IMR-90 (cell line): Measurements from ENCODE around the gene KAZN. TPM values are rescaled to one million over a fixed set of nuclear protein-coding genes. Genes with fewer than 3 reads are reported as not detected.

Source experiments
- ATAC-seq: fragments of 200-7000 bp; cut with Tn5 transposase; 2 replicates; pipeline ENCODE4 v1.9.1; 2020; ENCODE audit warnings: low read depth, mild to moderate bottlenecking, moderate library complexity
- BruUV-seq: library from RNA; stranded (reverse); fragments of 400-500 nt; replicated peaks from 2 replicates; lab custom pipeline; 2021; lab: Mats Ljungman, UMichigan
- CTCF ChIA-PET: fragments of 300-600 bp; formaldehyde crosslinking; extraction: SDS; loops from one replicate; lab custom pipeline; 2021; ENCODE audit warnings: antibody characterized with exemption; lab: Yijun Ruan, JAX
- POLR2A ChIA-PET: fragments of 300-600 bp; sonication (Branson Sonifier 250); formaldehyde crosslinking; loops from one replicate; lab custom pipeline; 2022; ENCODE audit warnings: antibody characterized with exemption; ENCODE audit not compliant: unreplicated experiment; lab: Charles Lee
- DNase-seq: peaks from one replicate; pipeline ENCODE4 v3.0.0; 2013
- H2AFZ ChIP-seq: replicated peaks from 2 replicates; pipeline ENCODE3; 2013; ENCODE audit warnings: low read length, mild to moderate bottlenecking; ENCODE audit not compliant: poor library complexity
- H2AK5ac ChIP-seq: 2 replicates; pipeline ENCODE4 v1.6.1; 2013; ENCODE audit warnings: low read depth, low read length, inconsistent platforms
- H2AK9ac ChIP-seq: replicated peaks from 2 replicates; pipeline ENCODE3; 2013; ENCODE audit warnings: mild to moderate bottlenecking, low read depth, low read length, moderate library complexity; ENCODE audit not compliant: poor library complexity
- H2BK120ac ChIP-seq: 2 replicates; pipeline ENCODE4 v1.6.1; 2013; ENCODE audit warnings: low read depth, low read length, inconsistent platforms
- H2BK15ac ChIP-seq: 3 replicates; pipeline ENCODE4 v1.6.1; 2013; ENCODE audit warnings: low read depth, low read length, inconsistent platforms
- H2BK20ac ChIP-seq: 2 replicates; pipeline ENCODE4 v1.6.1; 2013; ENCODE audit warnings: low read depth, mild to moderate bottlenecking, inconsistent platforms, low read length, moderate library complexity
- H2BK5ac ChIP-seq: 2 replicates; pipeline ENCODE4 v1.6.1; 2013; ENCODE audit warnings: mild to moderate bottlenecking, low read depth, low read length, inconsistent platforms; ENCODE audit not compliant: poor library complexity, severe bottlenecking
- H3K14ac ChIP-seq: replicated peaks from 2 replicates; pipeline ENCODE4 v1.6.1; 2013; ENCODE audit warnings: low read depth, low read length, inconsistent platforms
- H3K18ac ChIP-seq: 2 replicates; pipeline ENCODE4 v1.6.1; 2013; ENCODE audit warnings: low read depth, low read length, control low read depth
- H3K23ac ChIP-seq: 2 replicates; pipeline ENCODE4 v1.6.1; 2013; ENCODE audit warnings: low read depth, low read length, inconsistent platforms
- H3K27ac ChIP-seq: 2 replicates; pipeline ENCODE4 v1.5.1; 2013; ENCODE audit warnings: mild to moderate bottlenecking, control low read depth, low read length; ENCODE audit not compliant: insufficient read depth
- H3K27me3 ChIP-seq: 2 replicates; pipeline ENCODE4 v1.6.1; 2013; ENCODE audit warnings: low read length; ENCODE audit not compliant: control insufficient read depth, insufficient read depth
- H3K36me3 ChIP-seq: 2 replicates; pipeline ENCODE4 v1.6.1; 2013; ENCODE audit warnings: low read length, mixed read lengths; ENCODE audit not compliant: control insufficient read depth, insufficient read depth
- H3K4ac ChIP-seq: 2 replicates; pipeline ENCODE4 v1.6.1; 2013; ENCODE audit warnings: low read depth, low read length, inconsistent platforms
- H3K4me1 ChIP-seq: 2 replicates; pipeline ENCODE4 v1.6.1; 2013; ENCODE audit warnings: low read length, mixed read lengths; ENCODE audit not compliant: control insufficient read depth, insufficient read depth
- H3K4me2 ChIP-seq: 2 replicates; pipeline ENCODE4 v1.6.1; 2013; ENCODE audit warnings: low read depth, mild to moderate bottlenecking, control low read depth, low read length, moderate library complexity
- H3K4me3 ChIP-seq: 2 replicates; pipeline ENCODE4 v1.5.1; 2013; ENCODE audit warnings: low read depth, mild to moderate bottlenecking, control low read depth, low read length, moderate library complexity; ENCODE audit not compliant: insufficient read depth
- H3K56ac ChIP-seq: 2 replicates; pipeline ENCODE4 v1.6.1; 2013; ENCODE audit warnings: low read length, inconsistent platforms; ENCODE audit not compliant: insufficient read depth; ENCODE audit errors: extremely low read depth
- H3K79me1 ChIP-seq, 2 experiments: 2 replicates each; pipeline ENCODE4 v1.6.1; 2013; ENCODE audit warnings: low read length in 2 of 2, inconsistent platforms in 1 of 2, low read depth in 1 of 2
- H3K9ac ChIP-seq: 2 replicates; pipeline ENCODE4 v1.6.1; 2013; ENCODE audit warnings: low read depth, low read length, control low read depth
- H3K9me1 ChIP-seq: 2 replicates; pipeline ENCODE4 v1.6.1; 2013; ENCODE audit warnings: low read length, inconsistent platforms; ENCODE audit not compliant: insufficient read depth
- H3K9me3 ChIP-seq: 2 replicates; pipeline ENCODE4 v1.6.1; 2013; ENCODE audit warnings: low read length; ENCODE audit not compliant: control insufficient read depth, insufficient read depth
- H4K20me1 ChIP-seq: 2 replicates; pipeline ENCODE4 v1.6.1; 2013; ENCODE audit warnings: low read length, inconsistent platforms; ENCODE audit not compliant: insufficient read depth
- H4K5ac ChIP-seq: 2 replicates; pipeline ENCODE4 v1.6.1; 2013; ENCODE audit warnings: mild to moderate bottlenecking, low read depth, low read length, control low read depth
- H4K8ac ChIP-seq, 2 experiments: 2 replicates each; pipeline ENCODE4 v1.6.1; 2013; ENCODE audit warnings: low read depth in 2 of 2, low read length in 2 of 2, control low read depth in 1 of 2, inconsistent platforms in 1 of 2
- H4K91ac ChIP-seq: 2 replicates; pipeline ENCODE4 v1.6.1; 2013; ENCODE audit warnings: low read depth, low read length, inconsistent platforms; ENCODE audit not compliant: insufficient read depth
- MAFK ChIP-seq: IDR thresholded peaks from 2 replicates; pipeline ENCODE4 v1.6.1; 2012; ENCODE audit warnings: low read depth, low read length, improper control_type of control experiment
- NFE2L2 ChIP-seq: fragments of 150-350 bp; IDR thresholded peaks from 2 replicates; pipeline ENCODE4 v1.6.1; 2016; ENCODE audit warnings: low read depth, mild to moderate bottlenecking, low read length
- RFX5 ChIP-seq: IDR thresholded peaks from 2 replicates; pipeline ENCODE4 v1.8.0; 2012; ENCODE audit warnings: low read depth, mild to moderate bottlenecking, low read length, moderate library complexity
- WGBS, 2 experiments: methylation state at CpG; one replicate each; pipeline versions ENCODE4 v1.1.5 to v1.1.7; 2013; ENCODE audit warnings: missing lambda C conversion rate in 2 of 2; ENCODE audit not compliant: insufficient read length in 1 of 2; ENCODE audit errors: extremely low coverage in 2 of 2; 5-methylcytosine and 5-hydroxymethylcytosine counted together
- dilution Hi-C: fragments of 300-500 bp; cut with HindIII; formaldehyde crosslinking; loops from one replicate; pipeline ENCODE4 v1.14.3; 2018; ENCODE audit warnings: low sequenced_read_pairs; ENCODE audit not compliant: unreplicated experiment
- in situ Hi-C: fragments of 300-500 bp; cut with MboI; formaldehyde crosslinking; loops from 3 replicates; pipeline ENCODE4 v1.14.3; 2019; ENCODE audit warnings: low sequenced_read_pairs, inconsistent platforms, mixed read lengths
- intact Hi-C: fragments of 100-400 bp; cut with micrococcal nuclease; formaldehyde crosslinking; loops from 2 replicates; pipeline ENCODE4 v1.10.0; 2022
- polyA plus RNA-seq, 3 experiments: library from polyadenylated mRNA; depleted of rRNA; stranded (reverse); fragments of >200 nt; gene quantifications; 2 replicates each; pipeline ENCODE4 v1.2.3, GENCODE V29; 2012; ENCODE audit warnings: low replicate concordance in 1 of 3
- total RNA-seq: library from RNA; depleted of rRNA; stranded (reverse); fragments of >200 nt; gene quantifications from 2 replicates; pipeline ENCODE4 v1.2.3, GENCODE V29; 2012

KAZN gene
- total and polyA plus RNA-seq, 2 of the 4 experiments (the other 2 are of a cell fraction) = 5.2 to 10.5 TPM

DNA sequence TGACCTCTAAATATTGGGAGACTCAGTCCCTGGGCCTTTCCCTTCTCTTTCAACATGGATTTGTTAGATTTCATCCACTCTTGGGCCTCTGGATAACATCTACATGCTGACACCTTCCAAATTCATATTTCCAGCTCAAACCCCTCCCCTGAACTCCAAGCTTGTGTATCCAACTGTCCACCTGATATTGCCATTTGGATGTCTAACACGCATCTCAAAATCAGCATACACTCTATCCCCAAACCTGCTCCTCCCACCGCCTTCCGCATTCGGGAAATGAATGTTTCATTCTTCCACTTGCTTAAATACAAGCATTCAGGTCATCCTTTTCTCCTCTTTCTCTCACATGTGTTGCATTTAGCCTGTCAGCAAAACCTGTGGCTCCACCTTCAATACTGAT, 17.5 kb upstream of the KAZN start:
- dilution Hi-C loops = no loop called here
- DNase-seq = no peak
- WGBS, 2 experiments = 97% methylated on average over 4 of the region's 4 CpGs; no CpG with 5 or more reads in 1 of the 2 experiments

More for the DNA sequence above, 17.5 kb upstream of the KAZN start:
- Histone ChIP-seq H4K8ac (no peak overlapping the region), H3K56ac (no peak overlapping the region), H3K14ac (no peak overlapping the region), H3K9me3 (peaks cover 8% of the 10 kb centered on the region), H2BK120ac (no peak overlapping the region), H2BK15ac (no peak overlapping the region), H3K4ac (no peak overlapping the region), H3K18ac (no peak overlapping the region), H3K79me1 (no peaks in the 10 kb centered on the region), H2AK9ac (no peak overlapping the region), H4K5ac (no peak overlapping the region), H4K91ac (no peak overlapping the region), H3K4me1 (no peaks in the 10 kb centered on the region; the same call in 1 of the 2 replicates), H3K4me2 (no peak overlapping the region), H2BK5ac (no peak overlapping the region), H3K4me3 (no peak overlapping the region), H2BK20ac (no peak overlapping the region), H3K27me3 (no peaks in the 10 kb centered on the region; the same call in 1 of the 2 replicates), H2AK5ac (no peak overlapping the region), H2AFZ (no peak overlapping the region), H3K9me1 (no peaks in the 10 kb centered on the region), H3K9ac (no peak overlapping the region), H4K20me1 (no peaks in the 10 kb centered on the region), H3K36me3 (no peaks in the 10 kb centered on the region), H3K23ac (no peak overlapping the region), H3K27ac (no peak overlapping the region)
- intact Hi-C loops = no loop called here
- no TSS peak for BruUV-seq
- POLR2A ChIA-PET = no interaction called here
- in situ Hi-C loops = no loop called here
- TF ChIP-seq RFX5 = no peak
- no peak for TF ChIP-seq MAFK
- no peak for TF ChIP-seq NFE2L2
- ATAC-seq = no peak
- CTCF ChIA-PET = no interaction called here
